Endometrial microvascular endothelial cells (primary cell): ENCODE results near the gene PCTP. TPM values are rescaled to one million over a fixed set of nuclear protein-coding genes. Genes with fewer than 3 reads are reported as not detected.

Source experiments
- in situ Hi-C: cut with HindIII; loops from 2 replicates; pipeline ENCODE4 v1.10.0; 2017; ENCODE audit warnings: low sequenced_read_pairs, low pct_unique_long_range_greater_than_20kb; ENCODE audit errors: inconsistent ontology term
- total RNA-seq: library from RNA; depleted of rRNA; stranded (reverse); fragments of >200 nt; gene quantifications from one replicate; pipeline ENCODE4 v1.2.3, GENCODE V29; 2015; ENCODE audit errors: inconsistent ontology term

Gene PCTP
- total RNA-seq, 1 donor from 2014 or later = 36.7 TPM

DNA sequence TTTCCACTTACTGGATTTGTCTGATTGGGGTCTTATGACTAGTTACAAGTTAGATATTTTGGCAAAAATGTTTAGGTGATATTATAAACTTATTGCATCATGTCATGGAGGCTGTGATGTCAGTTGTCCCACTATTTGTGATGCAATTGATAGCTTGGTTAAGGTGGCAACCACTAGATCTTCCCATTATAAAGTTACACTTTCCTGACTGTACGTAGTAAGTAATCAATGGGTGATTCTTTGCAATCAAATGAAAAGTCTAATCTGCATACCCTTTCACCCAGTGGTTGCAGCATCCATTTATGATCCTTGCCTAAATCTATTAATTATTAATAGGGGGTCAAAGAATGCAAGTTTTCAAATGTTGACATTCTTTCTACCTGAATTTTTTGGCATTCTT lies 4.4 kb upstream of the PCTP start:
- in situ Hi-C loops = no loop called here

DNA sequence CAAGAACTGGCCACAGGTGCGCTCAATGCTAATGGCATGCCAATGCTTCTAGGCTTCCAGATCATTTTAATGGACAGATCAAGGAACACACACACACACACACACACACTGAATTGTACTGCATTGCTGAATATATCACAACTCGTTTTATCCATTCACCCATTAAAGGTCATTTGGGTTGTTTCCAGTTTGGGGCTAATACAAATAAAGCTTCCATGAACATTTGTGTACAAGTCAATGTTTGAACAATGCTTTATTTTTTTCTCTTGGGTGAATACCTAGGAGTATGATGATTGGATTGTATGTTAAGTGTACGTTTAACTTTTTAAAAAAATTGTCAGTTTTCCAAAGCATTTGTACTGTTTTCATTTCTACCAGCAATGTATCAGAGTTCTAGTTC lies 3.6 kb upstream of the PCTP start:
- in situ Hi-C loops = no loop called here

DNA sequence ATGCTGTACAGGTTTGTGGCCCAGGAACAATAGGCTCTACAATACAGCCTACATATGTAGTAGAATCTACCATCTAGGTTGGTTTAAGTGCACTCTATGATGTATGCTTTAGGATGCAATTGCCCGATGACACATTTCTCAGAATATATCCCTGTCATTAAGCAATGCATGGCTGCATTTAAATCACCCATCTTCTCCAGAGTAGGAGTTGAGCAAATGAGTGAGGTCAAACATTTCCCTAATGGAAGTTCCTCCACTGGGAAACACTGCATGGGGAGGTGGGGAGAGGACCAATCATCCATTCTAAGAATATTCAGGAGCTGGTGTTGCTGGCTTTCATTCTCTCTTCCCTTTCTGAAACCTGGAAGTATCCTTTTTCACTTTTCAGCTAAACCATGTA lies 2.0 kb upstream of the PCTP start:
- in situ Hi-C loops = no loop called here

DNA sequence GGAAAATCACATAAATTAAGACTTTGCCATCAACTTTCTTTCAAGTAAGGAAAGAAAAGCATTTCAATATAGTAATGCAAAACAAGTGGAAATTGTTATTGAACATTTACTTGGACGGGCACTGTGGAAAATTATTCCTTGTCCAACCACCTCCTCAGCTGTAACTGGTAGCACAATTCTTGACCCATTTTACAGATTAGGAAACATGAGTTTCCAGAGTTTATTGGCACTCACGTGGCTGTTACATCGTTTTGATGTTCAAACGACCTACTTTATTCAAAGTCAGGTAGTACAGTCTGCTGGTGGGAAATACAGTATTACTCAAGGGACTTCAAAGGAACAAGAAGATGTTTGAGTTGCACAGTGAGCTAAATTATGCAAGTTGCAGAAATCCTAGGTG lies 866 bp upstream of the PCTP start:
- in situ Hi-C loops = no loop called here

DNA sequence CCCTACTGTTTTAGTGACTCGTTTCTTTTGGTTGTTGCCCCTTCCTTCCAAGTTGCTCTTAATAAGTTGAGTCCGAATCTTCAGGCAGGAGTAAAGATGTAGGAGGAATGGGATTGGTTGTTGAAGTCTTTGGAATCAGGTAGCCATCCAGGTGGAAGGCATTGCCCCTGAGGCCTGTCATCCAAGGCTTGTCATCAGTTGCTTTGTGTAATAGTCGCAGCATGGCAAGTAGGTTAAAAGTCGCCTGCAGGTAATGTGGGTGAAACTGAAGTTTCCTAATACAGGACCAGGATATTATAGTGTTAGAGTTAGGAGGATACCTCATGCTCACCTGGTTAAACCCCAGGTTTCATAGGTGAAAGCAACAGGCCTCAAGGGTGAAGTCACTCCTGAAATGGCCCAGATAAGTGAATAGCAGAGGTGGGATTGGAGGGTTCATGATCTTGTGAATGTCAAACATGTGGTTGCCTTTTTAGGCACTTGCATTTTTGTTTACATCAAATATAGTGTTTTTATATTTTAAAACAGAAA lies 934 bp downstream of the PCTP start:
- in situ Hi-C loops = no loop called here

DNA sequence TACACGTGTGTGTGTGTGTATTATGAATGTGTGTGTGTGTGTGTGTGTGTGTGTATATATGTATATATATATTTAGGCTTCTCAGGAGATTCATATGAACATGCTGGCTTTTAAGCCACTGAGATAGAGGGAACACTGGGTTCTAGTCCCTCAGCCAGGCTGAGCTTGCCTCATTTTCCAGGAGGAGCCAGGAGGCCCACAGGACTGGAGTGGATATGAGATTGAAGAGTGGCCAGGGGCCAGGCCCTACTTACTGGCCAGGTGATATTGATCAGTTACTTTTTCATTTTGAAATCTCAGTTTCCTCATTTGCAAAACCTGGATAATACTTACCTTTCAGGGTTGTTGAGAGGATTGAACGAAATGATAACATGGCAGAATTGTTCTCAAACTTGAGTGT lies 5.8 kb downstream of the PCTP start:
- in situ Hi-C loops = no loop called here

DNA sequence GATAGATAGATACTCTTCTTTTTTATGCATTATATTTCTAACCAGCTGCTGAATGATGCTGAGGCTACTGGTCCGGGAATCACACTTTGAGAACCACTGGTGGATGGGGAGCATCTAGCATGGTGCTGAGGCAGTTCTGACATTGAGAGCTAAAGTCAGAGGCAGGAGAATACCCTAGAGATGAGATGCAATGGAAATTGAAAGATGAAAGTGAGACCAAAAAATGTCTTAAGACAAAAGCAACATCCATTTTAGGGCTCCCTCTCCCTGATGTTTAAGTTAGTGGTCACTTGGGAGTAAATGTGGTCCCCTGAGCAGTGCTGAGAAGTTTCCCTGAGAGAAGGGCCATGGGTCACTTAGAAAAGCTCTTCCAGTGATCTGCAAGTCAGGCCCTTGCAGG lies 6.8 kb downstream of the PCTP start:
- in situ Hi-C loops = no loop called here

DNA sequence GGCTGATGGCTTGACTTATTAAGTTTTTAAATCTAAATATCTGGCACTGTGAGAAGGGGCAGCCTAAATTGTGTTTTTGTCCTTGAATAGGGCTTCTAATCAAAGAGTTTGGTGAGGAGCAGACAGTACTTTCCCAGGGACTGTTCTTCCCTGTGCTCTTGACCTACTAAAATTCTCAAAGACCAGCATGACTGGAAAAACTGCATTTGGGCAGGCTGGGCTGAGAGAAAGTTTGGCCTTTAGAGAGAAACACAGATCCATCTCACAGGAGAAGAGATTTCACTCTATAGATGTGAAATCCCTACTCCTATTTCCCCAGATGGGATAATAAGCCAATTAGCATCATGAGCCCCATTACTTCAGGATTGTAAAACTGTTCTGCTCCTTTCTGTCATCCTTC lies 7.3 kb downstream of the PCTP start:
- in situ Hi-C loops = no loop called here

DNA sequence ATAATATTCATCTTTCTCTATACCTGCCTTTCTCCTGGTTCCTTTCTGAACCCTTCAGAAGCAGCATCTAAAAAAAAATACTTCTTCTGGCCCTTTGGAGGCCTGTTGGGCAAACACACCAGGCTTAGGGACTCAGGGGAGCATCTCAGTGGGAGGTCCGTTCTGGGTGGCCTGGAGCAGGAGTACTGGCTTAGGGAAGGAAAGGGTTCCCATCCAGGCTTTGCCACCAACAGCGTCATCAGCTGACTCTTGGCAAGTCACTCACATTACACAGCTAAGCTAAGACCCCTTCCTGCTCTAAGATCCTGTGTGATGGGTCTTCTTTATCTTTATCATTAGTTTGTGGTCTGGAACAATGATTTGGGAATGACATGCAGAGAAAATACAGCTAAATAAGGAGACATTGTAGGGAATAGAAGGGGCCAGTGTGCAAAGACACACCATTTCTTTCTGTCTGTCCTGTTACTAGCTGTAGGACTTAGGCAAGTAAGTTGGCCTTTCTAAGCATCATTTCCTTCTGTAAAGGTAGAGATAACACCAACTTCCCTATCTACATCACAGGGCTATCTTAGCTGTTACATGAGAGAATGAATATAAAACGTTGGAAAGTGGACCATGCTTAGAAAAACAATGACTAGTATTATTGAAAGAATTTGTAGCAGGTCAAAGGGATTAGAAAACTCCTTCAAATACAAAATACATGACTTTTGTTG lies 9.9 kb downstream of the PCTP start:
- in situ Hi-C loops = loop anchor here (5.0 kb wide), 1 partner anchor 38 kb away; the partner anchor contains the start of gene TMEM100

DNA sequence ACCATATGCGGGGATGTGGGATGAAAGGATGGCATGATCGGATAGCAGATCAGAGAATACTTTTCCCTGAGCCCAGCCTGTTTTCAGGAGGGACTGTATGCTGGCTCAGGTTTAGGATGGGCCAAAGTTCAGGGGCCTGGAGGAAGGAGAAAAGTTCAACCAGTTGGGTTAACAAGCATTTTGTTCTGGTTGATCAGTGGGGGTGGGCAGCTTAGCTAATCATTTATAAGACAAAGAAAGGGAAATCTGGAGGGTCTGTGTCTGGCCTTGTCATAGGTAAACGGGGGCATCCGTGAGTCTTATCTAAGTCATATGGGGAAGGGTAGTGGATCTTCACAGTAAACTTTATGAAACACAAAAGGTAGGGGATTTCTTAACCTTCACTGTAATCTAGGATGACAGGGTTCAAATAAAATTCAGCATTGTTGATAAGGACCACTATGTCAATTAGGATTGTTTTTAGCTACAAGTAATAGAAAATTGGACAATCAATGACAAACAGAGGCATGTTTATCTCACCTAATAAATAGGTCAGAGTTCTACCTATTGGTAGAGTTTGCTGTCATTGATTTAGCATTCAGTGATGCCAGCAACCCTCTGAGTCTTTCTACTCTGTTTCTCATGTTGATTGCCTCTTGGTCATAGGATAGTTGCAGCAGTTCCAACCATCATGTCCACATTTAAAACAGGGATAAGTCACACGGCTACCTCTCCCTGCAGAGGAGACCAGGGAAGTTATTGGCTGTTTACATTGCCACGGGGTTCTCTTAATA lies 11.4 kb downstream of the PCTP start:
- in situ Hi-C loops = loop anchor here (5.0 kb wide), 1 partner anchor 40 kb away; the partner anchor contains the start of gene TMEM100

DNA sequence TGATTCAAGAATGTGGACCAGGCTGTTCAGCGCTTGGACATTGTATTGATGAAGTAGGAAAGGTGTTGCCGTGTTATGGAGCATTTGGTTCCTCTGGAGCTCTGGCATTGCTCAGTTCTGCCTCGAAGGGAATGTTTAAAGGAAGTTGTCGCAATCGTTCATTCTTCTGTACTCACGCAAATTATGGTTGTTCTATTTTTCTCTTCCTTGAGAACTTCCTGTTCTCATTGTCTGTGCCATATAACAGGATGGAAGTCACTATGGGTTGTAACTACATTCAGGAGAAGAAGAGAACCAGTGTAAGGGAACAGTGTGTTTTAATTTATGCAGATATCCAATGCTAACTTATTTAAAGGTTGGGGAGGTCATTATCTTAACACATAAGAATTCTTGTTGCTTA lies 13.0 kb downstream of the PCTP start:
- in situ Hi-C loops = loop anchor here (5.0 kb wide), 1 partner anchor 42 kb away; the partner anchor contains the start of gene TMEM100

DNA sequence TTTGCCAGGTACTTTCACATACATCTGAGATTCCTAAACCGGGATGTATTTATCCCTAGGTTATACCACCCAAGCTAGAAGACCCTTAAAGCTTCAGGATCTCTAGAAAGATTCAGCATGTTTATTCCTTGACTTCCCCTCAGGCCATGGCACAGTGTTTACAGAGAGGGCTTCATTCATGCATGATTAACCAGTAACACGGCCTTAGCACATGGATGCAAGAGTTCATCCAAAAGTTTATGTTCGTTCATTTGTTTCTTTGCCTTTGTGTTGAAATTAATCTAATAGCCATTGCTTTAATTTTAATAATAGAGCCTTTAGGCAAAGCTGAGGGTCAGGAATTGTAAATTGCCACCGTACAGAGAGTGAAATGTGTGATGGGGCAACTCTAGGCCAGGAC lies 13.8 kb downstream of the PCTP start:
- in situ Hi-C loops = loop anchor here (5.0 kb wide), 1 partner anchor 42 kb away; the partner anchor contains the start of gene TMEM100

DNA sequence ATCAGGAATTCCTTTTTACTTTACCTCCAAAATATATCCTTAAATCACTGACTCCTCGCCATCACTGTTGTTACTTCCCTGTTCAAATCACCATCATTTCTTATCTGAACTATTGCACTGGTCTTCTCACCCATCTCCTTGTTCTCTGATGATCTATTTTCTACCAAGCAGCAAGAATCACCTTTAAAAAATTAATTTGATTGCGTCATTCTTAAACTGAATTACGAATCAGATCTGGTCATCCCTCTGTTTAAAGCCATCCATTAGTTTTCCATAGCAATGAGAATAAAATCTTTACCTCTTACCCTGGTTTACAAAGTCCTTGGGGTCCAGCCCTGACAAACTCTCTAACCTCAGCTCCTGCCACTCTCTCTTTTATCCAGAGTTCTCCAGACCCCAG lies 14.6 kb downstream of the PCTP start:
- in situ Hi-C loops = no loop called here

DNA sequence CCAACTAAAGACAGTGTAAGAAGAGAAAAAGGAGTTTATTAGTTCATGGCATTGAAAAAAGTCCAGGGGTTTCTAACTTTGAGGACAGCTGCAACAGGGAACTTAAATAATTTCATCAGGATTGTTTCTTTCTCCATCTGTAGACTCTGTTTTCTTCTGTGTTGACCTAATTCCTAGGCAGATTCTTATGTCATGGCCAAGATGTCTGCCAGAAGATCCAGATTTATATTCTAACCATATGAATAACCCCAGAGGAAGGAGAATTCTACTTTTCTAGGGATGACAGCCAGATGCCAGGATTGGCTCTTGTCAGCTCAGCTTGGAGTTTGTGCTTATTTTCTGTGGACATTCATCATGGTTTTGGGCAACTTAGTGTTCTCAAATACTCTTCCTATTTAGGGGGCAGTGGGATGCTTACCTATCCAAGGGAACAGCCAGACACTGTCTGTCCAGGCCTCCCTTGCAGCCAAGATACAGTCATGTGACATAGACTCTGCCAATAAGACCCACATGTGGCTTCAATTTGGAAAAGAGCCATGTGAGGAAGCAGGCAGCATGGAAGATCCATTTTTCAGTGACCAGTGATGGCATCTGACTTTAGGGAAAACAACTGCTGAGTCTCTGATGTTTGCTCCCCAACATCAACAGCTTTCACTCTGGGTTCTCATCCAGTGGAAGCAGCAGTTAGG lies 18.2 kb downstream of the PCTP start:
- in situ Hi-C loops = no loop called here

DNA sequence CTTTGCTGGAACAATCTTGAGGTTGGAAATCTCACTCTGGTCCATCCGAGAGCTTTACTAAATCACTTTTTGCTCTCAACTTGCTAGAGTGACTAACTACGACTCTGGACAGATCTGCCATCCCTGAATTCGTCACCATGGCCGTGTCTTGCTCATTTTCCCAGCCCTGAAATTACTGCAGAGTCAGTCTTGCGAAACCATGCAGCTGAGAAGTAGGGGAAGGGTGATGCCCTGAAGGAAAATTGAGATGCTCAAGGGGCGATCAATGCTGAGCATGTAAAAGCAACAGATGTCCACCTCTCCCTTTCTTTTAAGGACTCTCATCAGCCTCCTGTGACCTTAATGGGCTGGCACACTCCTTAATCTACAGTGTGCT lies 18.8 kb downstream of the PCTP start:
- in situ Hi-C loops = no loop called here

DNA sequence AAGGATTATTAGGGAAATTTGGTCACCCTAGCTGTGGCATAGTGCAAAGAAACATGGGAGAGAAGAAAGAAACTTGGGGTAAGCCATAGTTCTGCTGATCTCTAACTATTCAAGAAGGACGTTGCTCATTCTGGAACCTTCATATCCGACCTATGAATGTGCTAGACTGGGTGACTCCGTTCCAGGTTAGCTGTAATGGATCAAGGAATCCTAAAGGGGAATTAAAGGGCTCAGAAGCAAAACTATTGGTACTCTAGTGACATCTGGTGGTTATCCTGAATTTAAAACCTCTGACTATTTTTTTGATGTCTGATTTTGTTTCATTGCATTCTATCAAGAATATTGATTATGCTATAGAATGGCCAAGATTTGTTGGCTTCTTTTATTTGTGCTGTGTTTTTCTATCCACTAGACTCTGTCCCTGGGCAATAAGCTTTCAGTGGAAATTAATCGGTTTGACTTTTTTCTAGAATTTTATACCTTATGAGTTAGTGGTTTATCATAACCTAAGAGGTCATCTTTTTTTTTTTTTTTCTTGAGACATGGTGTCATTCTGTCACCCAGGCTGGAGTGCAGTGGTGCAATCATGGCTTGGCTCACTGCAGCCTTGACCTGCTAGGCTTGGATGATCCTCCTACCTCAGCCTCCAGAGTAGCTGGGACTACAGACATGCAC lies 19.5 kb downstream of the PCTP start:
- in situ Hi-C loops = no loop called here

DNA sequence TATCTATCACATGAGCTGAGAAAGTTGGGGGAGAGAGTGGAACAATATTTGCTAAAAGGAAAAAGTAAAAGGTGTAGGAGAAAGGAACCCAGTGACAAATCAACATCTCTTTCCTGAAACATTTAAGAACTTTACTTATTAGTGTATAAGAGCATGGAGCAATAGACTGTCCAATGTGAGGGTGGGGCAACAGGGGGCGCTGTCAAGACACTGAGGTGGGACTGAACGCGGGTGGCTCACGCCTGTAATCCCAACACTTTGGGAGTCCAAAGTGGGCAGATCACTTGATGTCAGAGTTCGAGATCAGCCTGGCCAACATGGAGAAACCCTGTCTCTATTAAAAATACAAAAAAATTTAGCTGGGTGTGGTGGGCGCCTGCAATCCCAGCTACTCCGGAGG lies 21.2 kb downstream of the PCTP start:
- in situ Hi-C loops = no loop called here

DNA sequence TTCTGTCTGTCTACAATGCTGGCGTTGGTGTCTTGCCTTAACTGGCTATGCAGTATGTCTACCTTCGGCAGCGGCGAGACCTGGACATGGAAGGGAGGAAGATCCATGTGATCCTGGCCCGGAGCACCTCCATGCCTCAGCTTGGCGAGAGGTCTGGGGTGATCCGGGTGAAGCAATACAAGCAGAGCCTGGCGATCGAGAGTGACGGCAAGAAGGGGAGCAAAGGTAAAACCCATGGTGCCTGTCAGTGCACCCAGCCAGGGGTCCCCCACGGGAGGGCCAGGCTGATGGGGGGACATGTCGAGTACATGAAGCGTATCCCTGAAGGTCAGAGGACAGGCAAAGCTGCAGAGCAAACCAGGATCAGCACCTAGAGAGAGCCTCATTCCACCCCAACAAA lies 22.8 kb downstream of the PCTP start:
- in situ Hi-C loops = no loop called here

DNA sequence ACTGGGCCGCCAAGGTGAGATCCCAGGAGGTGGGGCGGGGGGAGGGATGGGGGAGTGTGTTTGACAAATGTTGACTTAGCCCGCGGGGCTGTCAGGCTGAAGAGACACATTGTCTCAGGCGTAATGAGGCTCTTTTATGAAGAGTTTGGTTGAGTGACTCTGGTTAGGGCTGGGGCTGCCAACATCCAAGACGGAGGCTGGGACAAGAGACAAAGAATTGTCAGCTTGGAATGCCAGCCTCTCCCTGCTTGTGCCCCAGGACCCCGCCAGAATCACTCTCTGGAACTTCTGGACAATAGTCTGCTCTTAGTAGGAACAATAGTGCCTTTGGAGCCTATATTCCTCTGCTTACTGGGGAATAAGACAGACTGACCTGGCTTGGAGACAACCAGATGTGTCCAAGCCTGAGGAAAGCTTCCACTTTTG lies 24.0 kb downstream of the PCTP start:
- in situ Hi-C loops = no loop called here
